ENCODE results near the gene KIF26B. TPM values are rescaled to one million over a fixed set of nuclear protein-coding genes. Genes with fewer than 3 reads are reported as not detected.
"Not testable (repeated sequence)": the region's sequence is repeated elsewhere in the genome, so short reads cannot be mapped to it uniquely, and the experiment has no call there.

KIF26B gene
- total RNA-seq, 2 donors from 2014 or later = 0.30 to 0.35 TPM

DNA sequence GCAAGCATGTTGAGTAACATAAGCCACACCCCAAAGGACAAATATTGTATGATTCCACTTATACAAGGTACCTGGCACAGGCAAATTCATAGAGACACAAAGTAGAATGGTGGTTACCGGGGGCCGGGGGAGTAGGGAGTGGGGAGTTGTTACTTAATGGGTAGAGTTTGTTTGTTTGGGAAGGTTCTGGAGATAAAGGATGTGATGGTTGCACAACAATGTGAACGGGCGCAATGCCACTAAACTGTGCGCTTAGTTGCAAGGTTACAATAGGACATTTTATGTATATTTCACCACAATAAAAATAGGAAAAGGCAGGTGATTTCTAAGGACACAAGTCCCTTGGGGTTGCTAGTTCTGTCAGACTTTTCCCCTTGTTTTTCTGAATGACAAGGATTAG lies 516.6 kb downstream of the KIF26B start:
- Histone ChIP-seq H3K9me3 (no peaks in the 10 kb centered on the region), H3K4me1 (no peaks in the 10 kb centered on the region), H3K36me3 (no peaks in the 10 kb centered on the region), H3K9ac (ENCODE audit: low read depth in 2 of 2, low read length in 2 of 2) (no peak overlapping the region), H3K27ac (no peak overlapping the region), H3K4me3 (no peak overlapping the region), H3K27me3 (no peaks in the 10 kb centered on the region)
- TF ChIP-seq, protein P1, sequence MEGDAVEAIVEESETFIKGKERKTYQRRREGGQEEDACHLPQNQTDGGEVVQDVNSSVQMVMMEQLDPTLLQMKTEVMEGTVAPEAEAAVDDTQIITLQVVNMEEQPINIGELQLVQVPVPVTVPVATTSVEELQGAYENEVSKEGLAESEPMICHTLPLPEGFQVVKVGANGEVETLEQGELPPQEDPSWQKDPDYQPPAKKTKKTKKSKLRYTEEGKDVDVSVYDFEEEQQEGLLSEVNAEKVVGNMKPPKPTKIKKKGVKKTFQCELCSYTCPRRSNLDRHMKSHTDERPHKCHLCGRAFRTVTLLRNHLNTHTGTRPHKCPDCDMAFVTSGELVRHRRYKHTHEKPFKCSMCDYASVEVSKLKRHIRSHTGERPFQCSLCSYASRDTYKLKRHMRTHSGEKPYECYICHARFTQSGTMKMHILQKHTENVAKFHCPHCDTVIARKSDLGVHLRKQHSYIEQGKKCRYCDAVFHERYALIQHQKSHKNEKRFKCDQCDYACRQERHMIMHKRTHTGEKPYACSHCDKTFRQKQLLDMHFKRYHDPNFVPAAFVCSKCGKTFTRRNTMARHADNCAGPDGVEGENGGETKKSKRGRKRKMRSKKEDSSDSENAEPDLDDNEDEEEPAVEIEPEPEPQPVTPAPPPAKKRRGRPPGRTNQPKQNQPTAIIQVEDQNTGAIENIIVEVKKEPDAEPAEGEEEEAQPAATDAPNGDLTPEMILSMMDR (IDR thresholded peaks at IDR 0.05) = no peak
- no peak for DNase-seq
- intact Hi-C loops (cut with DNase I) = no loop called here

DNA sequence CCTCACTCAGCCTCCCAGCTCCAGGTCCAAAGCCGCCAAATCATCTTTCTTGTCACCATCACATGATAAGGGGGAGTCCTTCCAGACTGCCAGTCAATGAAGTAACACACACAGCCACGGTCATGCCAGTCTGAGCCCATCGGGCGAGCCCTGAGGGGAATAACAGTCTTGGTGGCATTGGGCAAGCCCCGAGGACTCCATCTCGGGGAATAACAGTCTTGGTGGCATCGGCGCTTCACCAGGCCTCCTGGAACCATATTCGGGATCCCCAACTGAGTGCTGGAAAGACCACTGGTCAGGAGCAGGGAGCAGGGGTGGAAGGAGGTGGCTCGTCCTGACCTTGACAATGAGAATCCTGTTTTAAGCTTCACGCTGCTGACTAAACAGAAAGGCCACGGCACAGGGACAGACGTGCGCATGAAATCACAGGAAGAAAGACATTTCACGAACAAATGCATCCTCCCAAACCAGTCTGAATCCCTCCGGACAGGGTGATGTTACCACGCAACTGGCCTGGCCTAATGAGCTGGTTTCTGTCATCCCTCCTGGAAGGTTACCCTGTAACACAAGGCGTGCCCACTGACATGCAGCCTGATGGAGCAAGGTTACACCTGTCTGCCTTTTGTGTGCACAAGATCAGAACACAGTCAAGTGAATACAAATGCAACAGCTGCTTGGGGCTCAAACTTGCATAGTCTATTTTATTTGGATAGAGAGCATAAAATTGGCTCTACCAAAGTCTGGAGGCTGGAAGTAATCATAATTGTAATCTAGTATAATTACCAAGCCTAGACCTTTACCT lies 517.4 kb downstream of the KIF26B start:
- TF ChIP-seq, protein P1 (IDR thresholded peaks at IDR 0.05) = no peak
- Histone ChIP-seq H3K27me3 (no peaks in the 10 kb centered on the region), H3K4me1 (no peaks in the 10 kb centered on the region), H3K9me3 (no peaks in the 10 kb centered on the region), H3K36me3 (no peaks in the 10 kb centered on the region), H3K9ac (ENCODE audit: low read depth in 2 of 2, low read length in 2 of 2) (no peak overlapping the region), H3K4me3 (no peak overlapping the region), H3K27ac (no peak overlapping the region)
- intact Hi-C loops (cut with DNase I) = no loop called here
- DNase-seq = no peak

DNA sequence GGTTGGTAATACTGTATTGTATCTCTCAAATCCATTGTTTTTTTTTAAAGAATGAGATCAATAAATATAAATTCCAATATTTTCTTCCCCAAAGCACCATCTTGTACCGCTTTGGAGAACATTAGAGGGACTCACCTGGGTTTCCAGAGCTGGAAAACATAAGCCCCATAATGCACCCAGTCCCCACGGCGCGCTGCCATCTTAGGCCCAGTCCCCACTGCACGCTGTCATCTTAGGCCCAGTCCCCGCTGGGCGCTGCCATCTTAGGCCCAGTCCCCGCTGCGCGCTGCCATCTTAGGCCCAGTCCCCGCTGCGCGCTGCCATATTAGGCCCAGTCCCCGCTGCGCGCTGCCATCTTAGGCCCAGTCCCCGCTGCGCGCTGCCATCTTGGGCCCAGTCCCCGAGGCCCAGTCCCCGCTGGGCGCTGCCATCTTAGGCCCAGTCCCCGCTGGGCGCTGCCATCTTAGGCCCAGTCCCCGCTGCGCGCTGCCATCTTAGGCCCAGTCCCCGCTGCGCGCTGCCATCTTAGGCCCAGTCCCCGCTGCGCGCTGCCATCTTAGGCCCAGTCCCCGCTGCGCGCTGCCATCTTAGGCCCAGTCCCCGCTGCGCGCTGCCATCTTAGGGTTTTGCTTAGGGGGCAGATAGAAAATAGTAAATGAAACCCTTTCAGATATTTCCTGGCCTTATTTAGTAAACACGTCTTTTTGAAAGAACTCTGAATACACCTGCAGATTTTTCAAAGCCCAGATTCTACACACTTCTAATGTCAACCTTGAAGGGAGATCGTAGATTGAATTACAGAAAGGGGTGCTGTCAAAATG lies 518.3 kb downstream of the KIF26B start:
- H3K27me3 ChIP-seq; H3K9me3 ChIP-seq; H3K36me3 ChIP-seq; intact Hi-C loops (cut with DNase I); H3K9ac ChIP-seq (ENCODE audit: low read depth in 2 of 2, low read length in 2 of 2); H3K4me1 ChIP-seq; H3K27ac ChIP-seq; H3K4me3 ChIP-seq; DNase-seq: not testable (repeated sequence)

DNA sequence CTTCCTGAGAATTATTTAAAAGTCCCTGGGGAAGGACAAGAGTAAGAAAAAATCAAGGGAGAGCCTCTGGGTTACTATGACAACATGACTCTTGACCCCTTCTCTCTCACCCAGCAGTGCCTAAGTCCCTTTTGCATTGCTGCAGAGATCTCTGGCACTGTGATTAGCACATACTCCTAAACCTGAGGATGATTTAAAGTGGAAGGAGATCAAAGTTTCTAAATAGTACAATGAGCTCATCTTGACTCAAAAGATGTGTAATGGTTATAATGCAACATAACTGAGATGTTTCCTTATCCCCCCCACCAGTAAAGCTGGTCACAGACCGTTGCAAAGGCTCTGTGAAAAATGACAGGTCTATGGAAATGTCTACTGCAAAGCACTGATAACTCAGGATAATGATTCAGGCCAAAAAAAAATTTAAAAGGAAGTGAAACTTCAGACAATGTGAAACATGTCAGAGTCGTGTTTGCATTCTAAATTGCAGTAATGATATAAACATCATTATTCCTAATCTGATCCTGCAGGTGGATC lies 519.2 kb downstream of the KIF26B start:
- Histone ChIP-seq H3K9me3 (no peaks in the 10 kb centered on the region), H3K9ac (ENCODE audit: low read depth in 2 of 2, low read length in 2 of 2) (no peak overlapping the region), H3K4me3 (no peak overlapping the region), H3K27me3 (no peaks in the 10 kb centered on the region), H3K4me1 (no peaks in the 10 kb centered on the region), H3K27ac (no peak overlapping the region), H3K36me3 (no peaks in the 10 kb centered on the region)
- TF ChIP-seq, protein P1 (IDR thresholded peaks at IDR 0.05) = no peak
- intact Hi-C loops (cut with DNase I) = no loop called here
- DNase-seq = no peak

DNA sequence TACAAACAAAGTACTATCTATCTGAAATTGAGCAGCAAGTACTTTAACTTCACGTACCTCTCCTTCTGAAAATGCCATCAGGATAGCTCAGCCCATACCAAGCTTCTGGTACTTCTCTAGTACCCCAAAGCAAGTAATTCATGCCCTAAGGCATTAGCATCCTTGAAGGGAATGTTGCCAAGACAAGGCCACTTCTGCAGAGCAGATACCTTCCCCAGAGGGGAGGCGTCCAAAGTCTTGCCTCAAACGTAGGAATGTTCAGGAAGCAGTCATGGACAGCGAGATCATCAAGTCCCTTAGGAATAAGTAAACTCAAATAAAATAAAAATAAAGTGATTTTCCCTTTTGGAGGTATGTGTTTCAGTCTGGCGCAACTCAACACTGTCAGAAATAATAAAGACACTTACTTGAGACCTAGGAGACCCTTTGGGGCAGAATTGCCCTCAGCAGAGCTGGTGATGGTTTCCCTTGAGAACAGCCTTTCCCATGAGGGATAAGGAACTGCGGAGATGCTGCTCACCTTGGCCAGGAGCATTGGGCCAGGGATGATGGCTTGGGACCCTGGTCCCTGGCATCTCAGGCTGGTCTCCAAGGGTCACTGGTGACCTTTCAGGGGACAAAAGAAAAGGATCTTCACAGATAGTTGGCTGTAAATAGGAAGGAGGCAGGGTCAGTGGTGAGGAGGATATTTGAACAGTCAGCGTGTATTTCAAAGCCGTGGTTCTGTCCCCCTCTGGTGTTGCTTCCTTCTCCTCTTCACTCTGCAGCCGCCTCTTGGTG lies 522.9 kb downstream of the KIF26B start:
- Histone ChIP-seq H3K27me3 (no peaks in the 10 kb centered on the region), H3K27ac (no peak overlapping the region), H3K9ac (ENCODE audit: low read depth in 2 of 2, low read length in 2 of 2) (no peak overlapping the region), H3K4me3 (no peak overlapping the region), H3K36me3 (no peaks in the 10 kb centered on the region), H3K9me3 (no peaks in the 10 kb centered on the region), H3K4me1 (no peaks in the 10 kb centered on the region)
- intact Hi-C loops (cut with DNase I) = no loop called here
- TF ChIP-seq, protein P1 (IDR thresholded peaks at IDR 0.05) = no peak
- DNase-seq = no peak
